LNCAP (cell line): ENCODE measurements around the gene ZRANB1.

Source experiments
- TF ChIP-seq, protein P1 (sequence below): fragments of 450-650 bp; IDR thresholded peaks from 2 replicates; pipeline ENCODE4 v1.5.1; 2017; ENCODE audit warnings: mild to moderate bottlenecking

The ZRANB1 gene

DNA sequence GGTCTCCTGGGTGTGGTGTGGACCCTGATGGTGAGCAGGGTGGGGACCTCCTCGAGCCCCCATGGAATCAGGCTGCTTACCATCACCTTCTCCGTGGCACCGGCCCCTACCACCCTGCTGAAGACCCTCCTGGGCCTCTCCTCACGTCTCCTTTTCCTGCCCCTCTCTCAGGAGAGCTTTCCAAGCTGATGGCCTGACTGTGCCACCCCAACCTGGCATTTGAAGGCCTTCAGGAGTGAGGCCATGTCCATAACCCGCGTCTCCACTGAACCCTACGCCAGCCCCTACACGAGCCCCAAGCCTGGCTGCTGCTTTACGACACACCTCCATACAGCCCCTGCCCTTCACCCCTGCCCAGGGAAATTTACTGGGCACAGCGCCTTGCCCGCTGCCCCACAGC, 55.4 kb downstream of the ZRANB1 start:
- TF ChIP-seq, protein P1, sequence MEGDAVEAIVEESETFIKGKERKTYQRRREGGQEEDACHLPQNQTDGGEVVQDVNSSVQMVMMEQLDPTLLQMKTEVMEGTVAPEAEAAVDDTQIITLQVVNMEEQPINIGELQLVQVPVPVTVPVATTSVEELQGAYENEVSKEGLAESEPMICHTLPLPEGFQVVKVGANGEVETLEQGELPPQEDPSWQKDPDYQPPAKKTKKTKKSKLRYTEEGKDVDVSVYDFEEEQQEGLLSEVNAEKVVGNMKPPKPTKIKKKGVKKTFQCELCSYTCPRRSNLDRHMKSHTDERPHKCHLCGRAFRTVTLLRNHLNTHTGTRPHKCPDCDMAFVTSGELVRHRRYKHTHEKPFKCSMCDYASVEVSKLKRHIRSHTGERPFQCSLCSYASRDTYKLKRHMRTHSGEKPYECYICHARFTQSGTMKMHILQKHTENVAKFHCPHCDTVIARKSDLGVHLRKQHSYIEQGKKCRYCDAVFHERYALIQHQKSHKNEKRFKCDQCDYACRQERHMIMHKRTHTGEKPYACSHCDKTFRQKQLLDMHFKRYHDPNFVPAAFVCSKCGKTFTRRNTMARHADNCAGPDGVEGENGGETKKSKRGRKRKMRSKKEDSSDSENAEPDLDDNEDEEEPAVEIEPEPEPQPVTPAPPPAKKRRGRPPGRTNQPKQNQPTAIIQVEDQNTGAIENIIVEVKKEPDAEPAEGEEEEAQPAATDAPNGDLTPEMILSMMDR = no peak

DNA sequence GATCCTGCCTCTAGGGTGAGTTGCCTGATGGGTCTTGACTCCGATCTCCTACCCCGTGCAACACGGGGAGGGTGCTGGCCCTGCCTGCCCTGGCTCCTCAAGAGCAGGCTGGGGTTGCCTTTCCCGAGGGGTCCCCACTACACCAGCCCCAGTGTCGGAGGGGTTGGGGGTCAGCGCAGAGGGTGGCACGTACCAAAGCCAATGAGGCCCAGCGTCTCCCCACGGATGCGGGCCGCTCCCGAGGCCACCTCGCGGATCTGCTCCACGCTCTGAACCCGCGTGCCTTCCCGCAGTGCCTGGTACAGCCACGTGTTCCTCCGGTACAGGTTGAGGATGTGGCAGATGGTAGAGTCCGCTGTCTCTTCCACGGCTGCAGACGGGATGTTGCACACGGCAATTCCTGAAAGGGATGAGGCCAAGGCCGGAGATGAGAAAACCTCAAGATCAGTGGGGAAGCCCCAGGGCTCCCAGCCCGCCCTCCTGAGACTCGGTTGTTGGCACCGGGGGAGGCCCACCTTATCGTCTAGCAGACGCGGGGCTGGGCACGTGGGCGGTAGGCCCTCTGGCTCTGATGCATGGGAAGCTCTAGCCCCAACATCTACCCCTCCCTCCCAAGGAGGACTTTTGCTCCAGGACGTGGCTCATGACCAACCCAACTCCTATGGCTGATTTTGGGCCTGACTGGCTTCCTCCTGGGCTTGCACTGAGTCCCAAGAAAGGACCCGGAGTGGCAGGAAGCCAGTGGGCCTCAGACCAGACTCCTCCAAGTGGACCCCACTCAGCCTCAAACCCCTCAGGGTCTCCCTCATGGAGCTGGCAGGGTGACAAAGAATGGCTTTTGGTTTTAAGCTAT, 56.1 kb downstream of the ZRANB1 start:
- TF ChIP-seq, protein P1 = no peak

DNA sequence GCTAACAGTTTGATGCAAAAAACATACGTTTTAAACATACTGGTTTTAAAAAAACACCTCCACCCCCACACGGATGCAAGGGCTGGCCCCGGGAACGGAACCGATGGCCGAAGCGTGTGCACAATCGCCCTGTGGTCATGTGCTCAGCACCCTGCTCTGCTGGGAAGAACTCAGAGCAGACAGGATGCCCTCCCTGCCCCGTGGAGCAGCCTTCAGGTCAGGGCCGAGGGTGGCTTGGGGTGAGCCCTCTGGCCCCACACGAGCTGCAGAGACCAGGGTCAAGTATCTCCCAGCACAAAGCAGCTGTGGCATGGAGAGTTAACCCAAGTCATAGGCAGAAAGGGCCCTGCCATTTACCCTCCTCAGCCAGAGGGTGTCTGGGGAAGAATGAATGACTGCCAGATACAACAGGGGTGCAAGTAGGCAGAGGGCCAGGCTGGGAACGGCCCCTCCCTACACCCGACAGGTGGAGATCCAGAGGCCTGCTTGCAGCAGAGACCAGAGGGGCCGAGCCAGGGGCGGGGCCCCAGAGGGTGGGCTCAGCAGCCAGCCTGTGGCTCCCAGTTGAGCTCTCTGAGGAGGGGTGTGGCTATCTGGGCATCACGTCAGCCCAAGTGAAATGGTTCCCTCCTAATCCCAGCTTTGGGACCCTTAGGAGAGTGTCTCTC, 56.8 kb downstream of the ZRANB1 start:
- TF ChIP-seq, protein P1 = no peak

DNA sequence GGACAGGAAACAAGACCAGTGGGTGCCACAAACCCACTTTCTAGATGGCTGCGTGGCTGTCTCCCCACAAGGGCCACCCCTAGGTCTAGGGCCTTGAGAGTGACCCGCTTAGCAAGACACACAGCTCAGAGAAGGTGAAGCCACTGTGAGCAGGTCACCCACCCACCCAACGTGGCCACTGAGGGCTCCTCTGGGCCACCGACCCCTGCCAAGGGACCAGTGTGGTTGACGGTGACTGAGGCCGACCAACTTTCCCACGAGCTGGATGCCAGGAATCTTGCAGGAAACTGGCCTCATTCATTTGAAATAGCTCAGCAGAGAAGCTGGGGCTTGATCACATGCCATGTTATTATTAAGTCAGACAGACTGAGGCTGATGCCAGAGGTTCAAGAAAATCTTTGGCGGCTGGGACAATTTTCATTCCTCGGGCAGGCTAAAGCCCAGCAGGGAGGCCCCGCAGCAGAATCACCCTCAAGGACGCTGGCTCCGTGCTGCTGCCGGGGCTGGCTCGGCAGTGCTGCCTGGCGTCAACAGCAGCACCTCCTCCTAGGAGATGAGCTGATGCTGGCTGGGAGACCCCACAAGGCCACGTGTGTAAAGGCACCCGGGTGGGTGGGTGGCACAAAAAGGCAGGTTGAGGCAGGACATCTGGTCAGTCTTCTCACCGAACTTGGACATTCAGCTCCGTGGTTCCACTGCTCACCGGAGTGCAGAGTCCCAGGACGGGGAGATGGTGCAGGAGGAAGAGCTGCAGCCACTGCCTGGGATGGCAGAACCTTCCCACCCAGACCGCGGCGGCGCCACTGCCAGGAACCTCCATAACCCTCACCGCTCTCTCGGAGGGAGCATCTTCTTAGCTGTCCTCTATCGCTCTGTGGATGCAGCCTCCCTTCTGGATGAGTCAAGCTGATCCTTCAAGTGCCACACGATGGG, 57.8 kb downstream of the ZRANB1 start:
- TF ChIP-seq, protein P1 = no peak

DNA sequence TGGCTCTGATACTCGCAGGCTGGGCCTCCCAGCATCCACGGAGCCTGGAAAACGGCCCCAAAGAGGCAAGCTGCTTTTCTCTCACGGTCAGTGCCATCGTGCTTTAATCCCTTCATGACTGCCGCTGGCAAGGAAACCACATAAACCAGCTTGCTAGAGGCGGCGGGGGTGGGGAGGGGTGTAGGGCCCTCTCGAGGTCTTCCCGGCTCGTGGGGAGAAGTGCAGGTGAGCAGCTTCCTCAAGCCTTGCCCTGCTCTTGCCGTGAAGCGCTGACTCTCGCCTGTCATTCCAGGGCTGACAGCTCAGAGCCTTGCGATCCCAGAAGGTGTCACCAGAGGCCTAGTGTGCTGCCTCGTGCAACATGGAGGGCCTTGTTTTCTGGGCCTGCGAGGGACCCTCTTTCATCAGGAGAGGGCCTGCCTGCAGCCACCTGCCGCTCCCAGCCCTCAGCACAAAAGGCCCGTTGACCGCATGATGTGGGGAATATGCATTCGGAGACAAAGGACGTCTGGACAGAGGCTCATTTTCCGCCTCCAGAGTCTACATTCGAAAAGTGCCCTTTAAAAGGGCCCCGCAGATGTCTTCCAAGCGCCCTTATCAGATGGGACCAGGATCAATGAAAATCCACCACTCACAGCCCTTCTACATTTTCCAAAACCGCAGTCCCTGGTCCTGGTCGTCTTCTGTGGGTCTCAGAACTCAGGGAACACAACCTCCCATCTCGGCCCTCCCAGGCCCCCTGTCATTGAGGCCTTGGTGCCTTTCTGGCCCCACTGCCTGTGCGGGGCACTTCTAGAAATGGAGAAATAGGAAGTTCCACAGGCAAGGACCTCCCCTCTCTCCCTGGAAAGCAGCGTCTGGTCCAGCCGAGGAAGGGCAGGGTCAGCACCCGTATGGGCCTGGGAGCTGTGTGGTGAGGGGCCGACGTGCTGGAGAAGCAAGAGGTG, 58.7 kb downstream of the ZRANB1 start:
- TF ChIP-seq, protein P1 = 0 out of 2 replicates have a peak, but pooled peaks have one; percentile 16

DNA sequence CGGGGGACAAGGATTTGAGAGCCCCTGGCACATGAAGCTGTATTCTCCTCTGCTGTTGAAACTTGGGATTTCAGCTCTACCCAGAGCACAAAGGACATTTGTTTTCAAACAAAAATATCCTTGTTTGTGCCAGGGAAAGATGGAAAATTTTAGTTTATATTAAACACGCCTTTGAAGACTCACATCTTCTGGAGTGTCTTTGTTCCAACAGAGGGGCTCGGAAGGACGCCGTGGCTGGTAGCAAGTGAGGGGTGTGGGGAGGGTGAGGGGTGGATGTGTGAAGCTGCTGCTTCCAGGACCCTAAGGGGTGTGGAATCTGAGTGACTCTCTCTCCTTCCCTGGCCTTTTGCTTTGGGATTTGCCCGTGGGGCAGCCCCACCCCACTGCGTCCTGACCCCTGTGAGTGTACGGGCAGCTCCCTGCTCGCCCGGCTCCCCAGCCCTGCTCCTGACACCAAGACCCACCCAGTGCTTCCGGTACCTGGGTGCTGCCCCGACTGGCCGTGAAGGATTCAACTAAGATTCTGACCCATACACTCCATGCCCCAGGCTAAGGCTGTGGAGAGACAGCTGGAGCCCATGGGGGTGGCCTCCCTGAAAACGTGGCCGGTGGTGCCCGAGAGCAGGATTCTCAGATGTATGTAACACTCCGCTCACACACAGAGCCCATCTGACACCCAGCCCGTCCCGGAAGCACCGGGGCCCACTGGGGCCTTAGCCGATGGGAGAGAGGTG, 59.6 kb downstream of the ZRANB1 start:
- TF ChIP-seq, protein P1 = no peak
